Stimulated activated CD4-positive, alpha-beta T cell treated with anti-CD3 and anti-CD28 coated beads, Interleukin-2, amount 100 ng/mL, for 24 hours (primary cell): Measurements from ENCODE around the gene ARL4A.
"Not testable (repeated sequence)": the region's sequence is repeated elsewhere in the genome, so short reads cannot be mapped to it uniquely, and the experiment has no call there.

Experiments
- DNase-seq, 2 donors: peaks; one replicate each; pipeline ENCODE4 v3.0.0-alpha.2; 2020

The ARL4A gene, protein sequence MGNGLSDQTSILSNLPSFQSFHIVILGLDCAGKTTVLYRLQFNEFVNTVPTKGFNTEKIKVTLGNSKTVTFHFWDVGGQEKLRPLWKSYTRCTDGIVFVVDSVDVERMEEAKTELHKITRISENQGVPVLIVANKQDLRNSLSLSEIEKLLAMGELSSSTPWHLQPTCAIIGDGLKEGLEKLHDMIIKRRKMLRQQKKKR

DNA sequence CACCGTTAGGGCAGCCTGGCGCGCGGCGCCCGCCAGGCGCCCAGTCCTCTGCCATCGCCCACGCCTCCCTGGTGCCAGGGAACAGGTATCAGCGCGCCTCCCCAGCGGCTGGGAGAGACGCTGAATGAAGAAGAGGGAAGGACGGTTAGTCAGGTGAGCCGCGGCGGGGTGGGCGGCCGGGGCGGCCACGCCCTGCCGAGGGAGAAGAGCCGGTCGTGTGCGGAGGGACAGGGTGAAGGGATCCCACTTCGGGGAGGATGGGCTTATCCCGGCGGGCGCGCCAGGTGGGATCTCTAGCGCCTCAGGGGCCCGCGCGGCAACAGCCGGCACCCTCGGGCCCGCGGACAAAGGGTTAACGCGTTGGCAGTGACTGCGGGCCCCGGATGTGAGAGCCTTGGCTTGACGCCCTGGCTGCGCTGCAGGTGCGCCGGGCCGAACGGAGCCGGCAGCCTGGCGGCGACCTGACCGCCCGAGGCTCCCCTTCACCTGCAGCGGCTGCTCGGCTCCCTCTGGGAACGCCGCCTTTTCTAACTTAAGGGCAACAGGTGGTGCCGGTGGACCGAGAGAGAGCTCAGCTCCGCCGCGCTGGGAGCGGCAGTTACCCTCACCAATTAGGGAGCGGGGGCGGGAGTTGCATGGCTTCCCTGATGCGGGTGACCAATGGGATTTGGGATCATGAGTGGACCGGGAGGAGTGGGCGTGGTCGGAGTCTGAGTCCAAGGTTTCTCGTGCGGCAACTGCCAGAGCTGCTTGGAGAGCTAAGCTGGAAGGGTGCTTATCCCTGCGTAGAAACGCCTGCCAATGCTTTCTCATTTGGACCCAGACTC, at the start of gene ARL4A:
ARL4A (plus strand) TSS at position 743 of the 827 bp plus-strand sequence. CDS start 622 bp downstream, outside the sequence.
- peak; percentile 92 to 93 for DNase-seq

DNA sequence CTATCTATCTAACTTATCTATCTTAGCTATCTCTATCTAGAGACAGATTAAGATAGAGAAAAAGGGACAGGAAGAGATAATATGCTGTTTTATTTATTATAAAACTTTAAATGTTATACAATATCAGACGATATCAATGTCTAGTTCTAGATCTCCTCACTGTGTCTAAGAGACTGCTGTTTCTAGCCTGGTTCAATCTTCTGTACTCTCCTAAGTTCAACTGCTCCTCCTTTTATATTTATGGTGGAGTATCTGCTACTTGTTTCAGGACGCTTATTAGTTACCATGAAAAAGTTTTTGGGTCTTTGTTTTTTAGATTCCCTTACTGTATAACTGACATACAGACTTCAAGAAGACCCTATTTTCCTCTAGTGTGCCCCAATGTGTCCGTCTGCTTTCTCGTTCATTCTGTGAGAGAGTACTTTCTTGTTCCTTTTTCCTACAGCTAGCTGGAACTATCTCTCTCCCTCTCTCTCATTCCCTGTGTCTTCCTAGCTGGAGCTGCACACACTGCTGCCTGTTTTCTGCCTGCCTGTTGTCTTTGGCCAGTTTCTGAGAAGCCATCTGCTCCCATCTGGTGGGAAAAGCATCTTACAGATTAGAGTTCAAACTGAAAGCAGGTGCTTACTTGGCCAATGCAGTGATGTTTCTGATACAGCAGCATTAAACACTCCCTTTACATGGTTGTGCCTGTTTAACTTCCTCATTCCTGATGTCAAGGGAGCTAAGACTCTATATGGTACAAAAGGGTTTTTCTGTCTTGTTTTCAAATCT, 49.4 kb upstream of the ARL4A start:
- DNase-seq: no peak

DNA sequence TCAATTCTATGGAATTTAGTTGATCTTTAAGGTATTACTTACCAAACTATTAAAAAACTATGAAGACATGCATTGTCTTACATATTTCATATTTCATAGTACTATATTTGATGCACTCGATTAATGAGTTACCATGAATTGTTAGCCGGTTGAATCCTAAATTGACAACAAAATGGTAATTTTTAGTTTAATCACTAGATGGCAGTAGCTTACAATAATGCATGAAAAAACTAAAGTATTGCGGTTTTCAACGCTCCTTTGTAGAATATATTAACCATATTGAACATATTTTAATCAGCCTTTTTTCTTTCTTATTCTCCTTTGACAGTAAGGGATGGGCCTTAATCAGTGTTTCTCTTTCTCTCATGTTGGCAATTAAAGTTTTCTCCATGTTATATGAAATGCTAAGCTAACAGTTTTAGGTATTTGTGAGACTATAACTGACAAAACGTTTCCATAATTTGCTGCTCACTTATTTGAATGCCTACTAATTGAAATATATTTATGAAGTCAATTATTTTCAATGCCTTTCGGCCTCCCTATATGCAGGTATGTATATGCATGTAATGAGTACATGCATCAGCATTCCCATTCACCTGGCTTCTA, 48.5 kb upstream of the ARL4A start:
- no peak for DNase-seq

DNA sequence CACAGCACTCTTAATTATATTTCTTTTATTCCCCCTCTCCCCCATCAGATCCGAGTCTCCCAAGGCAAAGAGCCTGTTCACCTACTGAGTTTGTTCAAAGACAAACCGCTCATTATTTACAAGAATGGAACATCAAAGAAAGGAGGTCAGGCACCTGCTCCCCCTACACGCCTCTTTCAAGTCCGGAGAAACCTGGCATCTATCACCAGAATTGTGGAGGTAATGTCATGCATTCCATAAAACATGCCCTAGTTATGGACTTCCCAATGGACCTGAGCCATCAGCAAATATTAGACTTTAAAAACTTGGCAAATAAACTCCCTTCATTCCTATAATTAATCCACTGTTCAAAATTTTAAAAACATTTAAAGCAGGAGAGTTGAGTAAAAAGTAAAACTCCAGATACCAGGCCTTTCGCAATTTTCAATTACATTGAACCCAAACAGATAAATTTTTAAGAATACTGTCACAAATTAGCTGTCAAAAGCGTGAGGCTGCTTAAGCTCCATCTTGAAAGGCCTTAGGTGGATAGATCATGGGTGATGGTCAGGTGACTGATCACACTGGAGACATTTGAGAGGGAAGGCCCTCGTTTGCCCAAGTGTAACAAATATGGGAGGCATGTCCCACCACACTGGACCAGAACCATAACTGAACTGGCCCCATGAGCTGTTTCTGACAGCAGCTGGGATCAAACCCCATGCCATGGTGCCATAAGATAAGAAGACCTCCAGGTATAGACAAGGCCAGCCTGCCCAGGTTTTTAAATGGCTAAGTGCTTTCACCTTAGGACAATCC, 46.9 kb upstream of the ARL4A start:
- DNase-seq: no peak

DNA sequence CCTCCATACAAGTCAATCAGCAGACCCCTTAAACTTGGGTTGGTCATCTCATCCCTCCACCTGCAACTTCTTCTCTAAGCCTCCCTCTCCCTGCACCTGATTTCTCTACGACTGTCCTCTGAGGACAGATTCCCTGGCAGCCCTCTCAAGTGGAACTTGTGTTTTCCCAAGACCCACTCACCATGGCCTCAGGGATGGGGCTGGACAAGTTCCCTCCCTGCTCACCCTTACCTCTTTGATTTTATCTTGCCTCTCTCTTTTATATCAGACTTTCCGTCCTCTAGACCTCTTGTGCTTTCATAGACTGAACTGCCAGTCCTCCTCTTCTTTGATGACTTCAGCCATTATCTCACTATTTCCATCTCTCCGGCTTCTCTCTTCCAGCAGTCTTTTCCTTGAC, 46.2 kb upstream of the ARL4A start:
- DNase-seq: no peak

DNA sequence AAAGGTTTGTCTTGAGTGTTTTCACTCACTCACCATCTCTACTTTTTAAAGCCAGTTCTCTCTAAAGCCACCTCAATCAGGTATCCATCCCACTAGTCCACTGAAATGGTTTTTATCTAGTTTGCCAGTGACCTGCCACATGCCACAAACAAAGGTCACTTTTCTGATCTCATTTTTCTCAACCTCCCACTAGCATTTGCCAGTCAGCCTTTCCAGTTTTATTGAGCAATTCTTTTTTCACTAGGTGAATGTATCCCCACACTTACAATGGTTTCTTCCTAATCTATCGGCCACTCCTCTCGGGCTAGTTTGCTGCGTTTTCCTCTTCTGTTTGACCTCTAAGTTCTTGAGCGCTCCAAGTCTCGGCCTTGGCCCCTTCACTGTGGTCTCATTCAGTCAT, 44.9 kb upstream of the ARL4A start:
- no peak for DNase-seq

DNA sequence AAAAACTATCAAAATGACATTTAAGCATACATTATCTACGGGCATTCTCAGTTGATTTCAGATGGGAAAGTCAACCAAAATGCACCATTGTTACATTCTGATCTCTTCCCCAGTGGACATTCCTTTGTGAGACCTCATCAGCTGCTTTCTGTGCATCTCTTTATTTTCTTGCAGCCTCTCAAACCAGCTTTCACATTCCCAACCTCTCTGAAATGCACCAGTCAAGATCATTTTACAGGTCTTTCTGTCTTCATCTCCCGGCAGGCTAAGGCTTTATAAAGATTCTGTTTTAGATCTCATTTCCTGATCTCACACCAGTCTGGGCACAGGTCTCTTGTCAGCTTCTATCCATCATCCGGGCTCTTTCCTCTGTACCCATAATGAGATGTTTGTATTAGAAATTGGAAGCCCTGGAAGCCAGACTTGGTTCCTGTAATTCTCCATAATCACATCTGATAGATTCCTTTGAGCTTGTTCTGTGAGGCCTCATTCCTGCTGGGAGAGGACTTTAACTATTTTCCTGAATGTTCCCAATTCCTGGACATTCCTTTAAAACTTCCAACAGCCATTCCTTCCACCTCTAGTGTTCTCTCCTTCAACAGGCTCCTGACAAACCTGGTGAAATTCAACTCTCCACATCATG, 44.3 kb upstream of the ARL4A start:
- DNase-seq: no peak

DNA sequence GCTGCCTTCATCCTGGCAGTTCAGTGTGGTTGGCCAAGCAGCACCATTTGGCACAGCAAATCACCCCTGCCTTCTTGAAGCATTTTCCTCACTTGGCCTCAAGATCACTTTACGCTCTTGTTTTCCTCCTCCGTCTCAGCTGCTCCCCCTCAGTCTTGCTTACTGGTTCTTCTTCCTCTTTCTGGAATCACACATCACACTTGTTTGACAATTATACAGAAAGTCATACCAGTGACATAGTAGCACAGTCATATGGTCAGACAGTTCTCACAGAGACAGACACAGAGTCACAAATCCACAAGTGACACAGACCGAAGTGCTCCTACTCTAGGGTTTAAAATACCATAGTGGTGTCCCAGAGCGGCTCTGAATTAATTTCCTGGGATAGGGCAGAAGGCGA, 43.8 kb upstream of the ARL4A start:
- DNase-seq: no peak

DNA sequence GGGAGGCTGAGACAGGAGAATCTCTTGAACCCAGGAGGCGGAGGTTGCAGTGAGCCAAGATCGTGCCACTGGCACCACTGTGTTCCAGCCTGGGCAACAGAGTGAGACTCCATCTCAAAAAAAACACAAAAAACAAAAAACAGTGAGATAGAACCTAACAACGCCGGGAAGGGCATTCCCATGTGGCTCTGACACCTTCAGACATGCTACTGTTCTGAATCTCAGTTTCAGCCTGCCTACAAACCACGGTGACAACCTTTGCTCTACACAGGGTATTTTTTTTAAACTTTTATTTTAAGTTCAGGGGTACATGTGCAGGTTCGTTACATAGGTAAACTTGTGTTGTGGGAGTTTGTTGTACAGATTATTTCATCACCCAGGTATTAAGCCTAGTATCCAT, 42.2 kb upstream of the ARL4A start:
- not testable (repeated sequence) for DNase-seq

DNA sequence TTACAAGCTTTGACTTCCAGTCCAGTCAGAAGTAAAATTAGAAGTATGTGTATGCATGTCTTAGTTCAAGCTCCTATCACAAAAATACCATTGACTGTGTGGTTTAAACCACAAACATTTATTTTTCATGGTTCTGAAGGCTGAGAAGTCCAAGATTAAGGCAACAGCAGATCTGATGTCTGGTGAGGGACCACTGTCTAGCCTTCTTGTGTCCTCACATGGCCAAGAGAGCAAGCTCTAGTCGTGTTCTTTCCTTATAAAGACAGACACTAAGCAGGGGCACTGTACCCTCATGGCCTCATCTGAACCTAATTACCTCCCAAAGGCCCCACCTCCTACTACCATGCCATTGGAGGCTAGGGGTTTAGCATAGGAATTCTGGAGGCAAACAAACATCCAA, 41.3 kb upstream of the ARL4A start:
- no peak for DNase-seq

DNA sequence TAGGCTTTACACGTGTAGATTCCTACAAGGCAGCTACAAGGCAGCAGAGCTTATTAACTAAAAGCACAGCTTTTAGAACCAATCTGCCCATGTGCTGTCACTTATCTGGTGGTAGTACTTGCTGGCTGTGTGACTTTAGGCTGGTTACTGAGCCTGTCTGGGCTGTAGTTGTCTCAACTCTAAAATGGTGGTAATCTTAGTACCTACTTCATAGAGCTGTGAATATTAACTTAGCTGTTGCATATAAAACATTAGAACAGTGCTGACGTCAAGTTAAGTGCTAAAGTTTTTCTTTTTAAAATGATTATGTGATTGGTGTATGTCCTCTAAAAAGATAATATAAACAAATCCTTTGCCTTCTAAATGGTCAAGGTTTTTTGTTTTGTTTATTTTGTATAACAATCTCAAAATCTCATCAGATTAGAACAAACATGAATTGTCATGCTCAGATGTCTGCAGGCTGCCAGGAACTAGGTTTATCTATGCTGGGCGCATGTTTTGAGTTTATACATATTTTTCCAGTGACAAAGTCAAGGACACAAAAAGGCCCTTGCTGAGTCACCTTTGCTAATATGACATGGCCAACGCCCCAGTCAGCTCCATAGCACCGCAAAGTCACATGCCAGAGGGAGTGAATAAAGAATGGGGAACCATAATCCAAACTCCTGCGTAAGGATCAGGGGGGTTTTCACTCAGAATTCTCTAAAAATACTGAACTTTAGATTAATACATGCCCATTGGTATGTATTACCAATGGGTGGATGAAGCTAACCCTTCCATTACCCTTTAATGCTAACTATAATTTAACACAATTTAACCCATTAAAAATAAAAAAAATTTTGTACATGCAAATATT, 39.8 kb upstream of the ARL4A start:
- no peak for DNase-seq

DNA sequence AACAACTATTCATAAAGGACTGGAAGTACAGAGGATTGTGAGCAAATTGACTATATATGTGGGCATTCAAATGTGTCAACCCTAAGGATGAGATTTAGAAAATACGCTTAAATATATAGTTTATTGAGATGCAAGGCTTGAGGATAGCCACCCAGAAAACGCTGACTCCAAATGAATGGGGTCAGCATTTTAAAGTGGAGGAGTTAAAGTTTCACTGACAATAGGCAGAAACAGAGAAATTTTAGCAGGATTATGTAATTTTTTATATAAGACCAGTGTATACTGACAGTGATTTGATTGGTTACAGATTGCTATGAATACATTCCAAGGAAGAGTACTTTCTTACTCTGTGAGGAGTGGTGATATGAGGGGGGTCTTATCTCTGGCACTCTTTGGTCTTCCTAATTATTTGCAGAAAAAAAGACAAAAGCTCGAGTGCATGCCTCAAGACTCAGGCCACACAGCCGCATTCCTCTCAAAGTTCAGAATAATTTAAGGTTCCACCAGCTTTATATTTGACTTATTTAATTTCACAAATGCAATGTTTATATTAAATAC, 38.6 kb upstream of the ARL4A start:
- DNase-seq: no peak

DNA sequence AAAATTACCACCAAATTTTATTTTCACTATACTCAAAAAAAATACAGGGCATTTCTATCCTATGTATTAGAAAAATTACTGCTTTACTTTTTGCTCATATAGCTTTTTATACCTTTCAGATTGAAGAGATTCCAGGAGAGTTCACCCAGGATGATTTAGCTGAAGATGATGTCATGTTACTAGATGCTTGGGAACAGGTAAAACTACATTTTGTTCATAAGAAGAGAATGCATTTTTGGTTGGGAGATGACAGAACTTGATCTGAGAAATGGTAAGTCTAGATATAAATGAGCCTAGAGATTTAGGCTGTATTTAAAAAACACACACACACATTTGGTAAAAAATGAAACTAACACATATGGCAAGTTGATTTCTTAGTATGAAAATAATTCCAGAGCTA, 38.1 kb upstream of the ARL4A start:
- DNase-seq: no peak

DNA sequence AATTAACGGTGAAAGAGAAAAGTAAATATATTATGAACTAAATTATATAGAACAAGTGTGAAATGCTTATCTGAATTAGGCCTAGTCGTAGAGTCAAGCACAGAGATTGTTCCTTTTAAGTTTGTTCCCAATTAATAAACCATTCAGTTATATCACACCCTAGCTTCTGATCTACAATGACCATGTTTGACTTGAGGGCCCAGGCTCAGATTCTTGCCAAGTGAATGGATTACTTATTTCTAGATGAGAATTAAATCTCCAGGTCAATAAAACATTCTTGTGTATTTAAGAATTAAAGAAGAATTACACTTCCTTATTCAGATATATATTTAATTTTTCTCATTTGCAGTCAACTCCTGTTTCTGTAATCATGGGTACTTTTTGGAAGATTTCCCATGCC, 37.4 kb upstream of the ARL4A start:
- DNase-seq: no peak

DNA sequence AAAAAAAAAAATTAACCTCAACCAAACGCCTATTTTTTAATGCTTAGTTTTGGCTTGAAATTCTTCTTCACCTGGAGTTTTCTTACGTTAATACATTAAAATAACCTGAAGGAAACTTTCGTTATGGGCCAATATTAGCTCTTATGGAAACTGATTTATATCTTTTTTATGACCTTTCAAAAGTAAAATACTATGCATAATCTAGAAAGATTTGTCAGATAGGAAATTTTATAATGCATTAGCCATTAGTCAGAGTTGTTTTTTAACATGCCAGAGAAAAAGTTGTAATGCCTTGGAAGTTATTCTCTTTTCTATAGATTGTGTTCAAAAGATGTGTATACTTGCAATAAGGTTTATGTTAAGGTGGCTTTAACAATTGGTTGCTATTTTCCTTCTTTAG, 34.3 kb upstream of the ARL4A start:
- DNase-seq: no peak

DNA sequence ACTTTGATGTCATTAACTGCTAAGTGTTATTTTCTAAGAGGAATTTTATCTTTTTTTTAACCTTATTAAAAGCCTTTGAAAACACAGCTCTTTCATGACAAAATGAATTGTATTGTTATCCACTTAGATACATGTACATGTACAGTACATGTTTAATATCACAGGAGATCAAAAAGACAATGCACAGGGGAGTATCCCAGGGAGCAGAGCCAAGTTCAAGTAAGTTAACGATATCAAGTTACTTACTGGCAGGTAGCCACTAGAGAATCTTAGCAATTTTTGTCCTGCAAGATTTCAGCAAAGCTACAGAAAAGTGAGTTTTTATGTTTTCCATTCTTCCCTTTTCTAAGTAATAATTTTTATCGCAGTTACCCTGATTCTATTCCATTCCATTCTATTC, 33.9 kb upstream of the ARL4A start:
- DNase-seq: no peak

DNA sequence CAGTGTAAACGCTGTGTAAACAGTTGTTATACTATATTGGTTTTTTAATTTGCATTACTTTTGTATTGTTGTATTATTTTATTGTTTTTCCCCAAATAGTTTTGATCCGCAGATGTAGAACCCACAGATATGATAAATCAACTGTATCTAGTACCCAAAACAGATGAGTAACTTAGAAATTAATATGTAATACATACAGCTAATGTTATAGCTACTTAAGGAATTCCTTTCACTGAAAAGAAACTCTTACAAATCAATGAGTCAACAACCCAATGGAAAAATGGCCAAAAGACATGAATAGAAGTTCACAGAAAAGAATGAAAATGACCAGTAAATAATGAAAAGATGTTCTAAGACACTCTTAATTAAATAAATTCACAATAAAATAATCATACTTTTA, 32.3 kb upstream of the ARL4A start:
- DNase-seq: no peak

DNA sequence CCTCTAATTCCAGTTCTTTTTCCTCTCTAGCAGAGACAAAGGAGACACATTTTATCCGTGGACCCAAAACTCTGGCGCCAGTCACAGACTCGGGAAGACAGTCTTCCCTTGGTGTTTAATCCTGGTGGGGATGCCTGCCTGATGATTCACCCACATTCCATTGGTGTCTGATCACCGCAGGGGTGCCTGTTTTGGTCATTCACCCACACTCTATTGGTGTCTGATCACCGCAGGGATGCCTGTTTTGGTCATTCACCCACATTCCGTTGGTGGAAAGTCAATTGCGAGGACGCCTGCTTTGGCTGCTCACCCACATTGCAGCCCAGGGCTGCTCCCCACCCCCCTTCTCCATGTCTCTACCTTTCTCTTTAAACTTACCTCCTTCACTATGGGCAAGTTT, 27.0 kb upstream of the ARL4A start:
- DNase-seq: not testable (repeated sequence)

DNA sequence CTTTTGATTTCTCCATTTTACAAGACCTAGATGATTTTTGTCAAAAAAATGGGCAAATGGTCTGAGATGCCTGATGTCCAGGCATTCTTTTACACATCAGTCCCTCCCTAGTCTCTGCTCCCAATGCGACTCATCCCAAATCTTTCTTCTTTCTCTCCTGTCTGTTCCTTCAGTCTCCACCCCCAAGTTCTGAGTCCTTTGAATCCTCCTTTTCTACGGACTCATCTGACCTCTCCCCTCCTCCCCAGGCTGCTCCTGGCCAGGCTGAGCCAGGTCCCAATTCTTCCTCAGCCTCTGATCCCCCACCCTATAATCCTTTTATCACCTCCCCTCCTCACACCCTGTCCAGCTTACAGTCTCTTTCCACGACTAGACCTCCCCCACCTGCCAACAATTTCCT, 26.4 kb upstream of the ARL4A start:
- DNase-seq: not testable (repeated sequence)

DNA sequence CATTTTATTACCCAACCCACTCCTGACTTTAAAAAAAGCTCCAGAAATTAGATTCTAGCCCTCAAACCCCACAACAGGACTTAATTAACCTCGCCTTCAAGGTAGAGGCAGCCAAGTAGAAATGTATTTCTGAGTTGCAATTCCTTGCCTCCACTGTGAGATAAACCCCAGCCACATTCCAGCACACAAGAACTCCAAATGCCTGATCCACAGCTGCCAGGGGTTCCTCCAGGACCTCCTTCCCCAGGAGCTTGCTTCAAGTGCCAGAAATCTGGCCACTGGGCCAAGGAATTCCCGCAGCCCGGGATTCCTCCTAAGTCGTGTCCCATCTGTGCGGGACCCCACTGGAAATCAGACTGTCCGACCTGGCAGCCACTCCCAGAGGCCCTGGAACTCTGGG, 25.9 kb upstream of the ARL4A start:
- no peak for DNase-seq
